ENCODE results near the gene WNT3.

Gene WNT3

DNA sequence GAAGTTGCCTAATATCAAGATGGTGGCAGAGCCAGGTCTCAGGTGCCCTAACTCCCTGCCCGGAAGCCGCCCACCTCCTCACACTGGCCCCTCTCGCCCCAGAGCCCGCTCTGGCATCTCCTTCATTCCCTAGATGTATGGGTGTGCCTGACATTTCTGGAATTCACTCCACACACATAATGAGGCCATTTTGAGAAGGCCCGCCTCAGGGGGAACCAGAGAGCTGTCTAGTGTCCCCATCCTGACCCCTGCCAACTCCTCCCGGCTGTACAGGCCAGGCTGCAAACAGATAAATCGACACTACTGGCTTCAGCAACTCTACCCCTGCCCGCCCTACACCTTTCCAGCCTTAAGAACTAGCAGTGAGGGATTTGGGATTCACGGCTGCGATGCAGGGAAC, 7.7 kb downstream of the WNT3 start:
- no peak overlapping the region for H3K27ac ChIP-seq

GRCh38 chr17:46809110-46809571, 9.4 kb downstream of the WNT3 start:
- TF ChIP-seq, protein P1, sequence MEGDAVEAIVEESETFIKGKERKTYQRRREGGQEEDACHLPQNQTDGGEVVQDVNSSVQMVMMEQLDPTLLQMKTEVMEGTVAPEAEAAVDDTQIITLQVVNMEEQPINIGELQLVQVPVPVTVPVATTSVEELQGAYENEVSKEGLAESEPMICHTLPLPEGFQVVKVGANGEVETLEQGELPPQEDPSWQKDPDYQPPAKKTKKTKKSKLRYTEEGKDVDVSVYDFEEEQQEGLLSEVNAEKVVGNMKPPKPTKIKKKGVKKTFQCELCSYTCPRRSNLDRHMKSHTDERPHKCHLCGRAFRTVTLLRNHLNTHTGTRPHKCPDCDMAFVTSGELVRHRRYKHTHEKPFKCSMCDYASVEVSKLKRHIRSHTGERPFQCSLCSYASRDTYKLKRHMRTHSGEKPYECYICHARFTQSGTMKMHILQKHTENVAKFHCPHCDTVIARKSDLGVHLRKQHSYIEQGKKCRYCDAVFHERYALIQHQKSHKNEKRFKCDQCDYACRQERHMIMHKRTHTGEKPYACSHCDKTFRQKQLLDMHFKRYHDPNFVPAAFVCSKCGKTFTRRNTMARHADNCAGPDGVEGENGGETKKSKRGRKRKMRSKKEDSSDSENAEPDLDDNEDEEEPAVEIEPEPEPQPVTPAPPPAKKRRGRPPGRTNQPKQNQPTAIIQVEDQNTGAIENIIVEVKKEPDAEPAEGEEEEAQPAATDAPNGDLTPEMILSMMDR (conservative IDR thresholded peaks at IDR 0.05): no peak
- H3K27ac ChIP-seq: no peak overlapping the region

More for the DNA sequence above, 7.7 kb downstream of the WNT3 start:
- TF ChIP-seq, protein P1 (conservative IDR thresholded peaks at IDR 0.05): no peak

DNA sequence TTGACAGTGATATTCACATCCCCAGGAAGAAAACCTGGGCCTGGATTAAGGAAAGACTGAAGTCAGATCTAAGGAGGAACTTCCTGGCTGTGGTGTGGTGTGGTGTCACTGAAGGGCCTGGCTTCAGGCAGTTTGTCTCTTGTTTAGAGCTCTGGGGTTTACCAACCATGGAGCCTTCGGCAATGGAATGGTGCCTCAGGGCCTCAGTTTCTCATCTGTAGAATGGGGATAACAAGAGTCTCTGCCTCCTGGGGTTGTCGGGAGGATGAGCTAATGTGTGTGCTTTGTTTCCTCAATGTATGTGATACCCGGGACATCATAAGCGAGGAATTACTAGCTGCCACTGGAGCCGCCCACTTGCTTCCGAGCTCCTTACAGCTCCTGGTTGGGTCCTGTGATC, 12.7 kb downstream of the WNT3 start:
- H3K27ac ChIP-seq: no peak overlapping the region
- TF ChIP-seq, protein P1 (conservative IDR thresholded peaks at IDR 0.05): no peak

GRCh38 chr17:46803544-46803943, 14.9 kb downstream of the WNT3 start:
- H3K27ac ChIP-seq: no peak overlapping the region
- TF ChIP-seq, protein P1 (conservative IDR thresholded peaks at IDR 0.05): no peak

DNA sequence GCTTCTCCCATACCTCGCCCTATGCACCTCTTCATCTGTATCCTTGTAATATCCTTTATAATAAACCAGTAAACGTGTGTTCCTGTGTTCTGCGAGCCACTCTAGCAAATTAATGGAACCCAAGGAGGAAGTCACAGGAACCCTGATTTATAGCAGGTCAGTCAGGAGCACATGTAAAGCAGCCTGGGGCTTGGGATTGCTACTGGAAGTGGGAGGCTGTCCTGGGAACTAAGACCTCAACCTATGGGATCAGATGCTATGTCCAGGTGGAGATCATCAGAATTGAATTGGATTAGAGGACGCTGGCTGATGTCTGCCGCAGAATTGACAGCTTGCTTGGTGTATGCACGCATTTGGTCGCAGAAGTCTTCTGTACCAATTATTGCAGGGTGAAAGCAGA, 15.7 kb downstream of the WNT3 start:
- no peak overlapping the region for H3K27ac ChIP-seq
- TF ChIP-seq, protein P1 (conservative IDR thresholded peaks at IDR 0.05): no peak

- TF ChIP-seq, protein P1 (conservative IDR thresholded peaks at IDR 0.05): no peak
- H3K27ac ChIP-seq: no peak overlapping the region
Observed at GRCh38 chr17:46800573-46800972, 17.9 kb downstream of the WNT3 start.

DNA sequence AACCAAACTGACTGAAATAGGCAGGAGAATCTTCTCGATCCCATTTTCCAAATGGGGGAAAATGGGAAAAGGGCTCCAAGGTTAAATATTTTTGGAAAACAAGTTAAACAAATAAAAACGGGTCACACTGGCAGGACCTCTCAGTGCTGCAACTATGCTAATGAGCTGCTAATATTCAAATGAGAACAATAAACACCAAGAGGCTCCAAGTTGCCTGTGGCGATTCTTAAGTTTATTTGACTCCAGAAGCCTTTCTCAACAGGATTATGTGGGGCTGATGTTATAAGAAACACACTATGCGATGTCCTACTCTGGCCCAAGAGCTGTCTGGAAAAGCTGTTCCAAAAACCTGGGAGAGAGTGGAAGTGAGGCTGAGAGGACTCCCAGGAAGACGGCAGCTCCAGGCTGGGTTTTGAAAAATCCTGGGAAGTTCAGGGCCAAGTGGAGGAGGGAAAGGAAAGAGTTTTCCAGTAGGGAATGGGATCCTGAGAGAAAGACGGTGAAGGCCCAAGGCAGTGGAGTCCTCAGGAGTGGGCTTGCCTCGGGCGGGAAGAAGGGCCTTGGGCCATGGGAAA, 21.4 kb downstream of the WNT3 start:
- H3K27ac ChIP-seq: no peak overlapping the region
- TF ChIP-seq, protein P1 (conservative IDR thresholded peaks at IDR 0.05): no peak
